ENCODE results near the gene GPR4.

- TF ChIP-seq CREB5 (CRISPR knock-in tag; IDR thresholded peaks at IDR 0.05; ENCODE audit: low read depth) (no peak), ZC3H10 (CRISPR knock-in tag; IDR thresholded peaks at IDR 0.05) (no peak), GLIS3 (CRISPR knock-in tag; IDR thresholded peaks at IDR 0.05) (no peak), ARNTL (CRISPR knock-in tag; IDR thresholded peaks at IDR 0.05; ENCODE audit: borderline replicate concordance, low read depth) (no peak), RARB (CRISPR knock-in tag; IDR thresholded peaks at IDR 0.05) (no peak), PATZ1 (CRISPR knock-in tag; IDR thresholded peaks at IDR 0.05; ENCODE audit: borderline replicate concordance) (no peak), POU6F1 (CRISPR knock-in tag; IDR thresholded peaks at IDR 0.05; ENCODE audit: borderline replicate concordance, low read depth) (no peak), ESRRG (CRISPR knock-in tag; IDR thresholded peaks at IDR 0.05) (no peak), ZNF565 (CRISPR knock-in tag; conservative IDR thresholded peaks at IDR 0.05; ENCODE audit: low read depth) (no peak), TSHZ2 (CRISPR knock-in tag; IDR thresholded peaks at IDR 0.05) (no peak), ZFP3 (CRISPR knock-in tag; IDR thresholded peaks at IDR 0.05) (no peak), TOX (CRISPR knock-in tag; IDR thresholded peaks at IDR 0.05; ENCODE audit: borderline replicate concordance) (no peak)
Observed at GRCh38 chr19:45576682-45577081, 25.3 kb downstream of the GPR4 start.

Data from SK-N-SH treated with all-trans-retinoic acid at 6 μM for 48 hours (cell line).